WTC11 (cell line): ENCODE data around the gene CYP3A4.

Experiments
- CREM ChIP-seq: sonication (generic); formaldehyde crosslinking; IDR thresholded peaks from 2 replicates; pipeline ENCODE4 v1.8.1; 2022; ENCODE audit warnings: mild to moderate bottlenecking, missing genetic modification reagents, moderate library complexity
- GTF2I ChIP-seq: fragments of 250-450 bp; sonication (Bioruptor Pico); conservative IDR thresholded peaks from 2 replicates; pipeline ENCODE4 v1.4.0; 2021; ENCODE audit warnings: mild to moderate bottlenecking
- NFYB ChIP-seq: sonication (generic); formaldehyde crosslinking; conservative IDR thresholded peaks from 2 replicates; pipeline ENCODE4 v1.8.0; 2022; ENCODE audit warnings: low read depth, missing genetic modification reagents
- USF1 ChIP-seq: sonication (generic); formaldehyde crosslinking; IDR thresholded peaks from 2 replicates; pipeline ENCODE4 v1.8.0; 2022; ENCODE audit warnings: mild to moderate bottlenecking, missing genetic modification reagents
- TF ChIP-seq, protein P1 (sequence below): fragments of 200-600 bp; IDR thresholded peaks from 2 replicates; pipeline ENCODE4 v1.8.0; 2022; ENCODE audit warnings: antibody characterized with exemption
- TF ChIP-seq, protein P2 (sequence below): sonication (generic); formaldehyde crosslinking; conservative IDR thresholded peaks from 2 replicates; pipeline ENCODE4 v1.8.1; 2022; ENCODE audit warnings: mild to moderate bottlenecking, missing genetic modification reagents

DNA sequence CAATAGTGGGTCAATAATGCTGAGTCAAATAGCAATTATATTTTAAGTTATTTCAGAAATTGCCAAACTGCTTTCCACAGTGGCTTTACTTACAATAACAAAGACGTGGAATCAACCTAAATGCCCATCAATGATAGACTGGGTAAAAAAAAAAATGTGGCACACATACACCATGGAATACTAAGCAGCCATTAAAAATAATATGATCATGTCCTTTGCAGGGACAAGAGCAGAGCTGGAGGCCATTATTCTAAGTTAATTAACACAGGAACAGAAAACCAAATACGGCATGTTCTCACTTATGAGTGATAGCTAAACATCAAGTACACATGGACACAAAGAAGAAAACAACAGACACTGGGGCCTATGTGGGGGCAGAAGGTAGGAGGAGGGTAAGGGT, 15.0 kb upstream of the CYP3A4 start:
- TF ChIP-seq GTF2I (CRISPR knock-in tag) (no peak), NFYB (CRISPR knock-in tag) (no peak), USF1 (CRISPR knock-in tag) (no peak), CREM (no peak)
- TF ChIP-seq, protein P1, sequence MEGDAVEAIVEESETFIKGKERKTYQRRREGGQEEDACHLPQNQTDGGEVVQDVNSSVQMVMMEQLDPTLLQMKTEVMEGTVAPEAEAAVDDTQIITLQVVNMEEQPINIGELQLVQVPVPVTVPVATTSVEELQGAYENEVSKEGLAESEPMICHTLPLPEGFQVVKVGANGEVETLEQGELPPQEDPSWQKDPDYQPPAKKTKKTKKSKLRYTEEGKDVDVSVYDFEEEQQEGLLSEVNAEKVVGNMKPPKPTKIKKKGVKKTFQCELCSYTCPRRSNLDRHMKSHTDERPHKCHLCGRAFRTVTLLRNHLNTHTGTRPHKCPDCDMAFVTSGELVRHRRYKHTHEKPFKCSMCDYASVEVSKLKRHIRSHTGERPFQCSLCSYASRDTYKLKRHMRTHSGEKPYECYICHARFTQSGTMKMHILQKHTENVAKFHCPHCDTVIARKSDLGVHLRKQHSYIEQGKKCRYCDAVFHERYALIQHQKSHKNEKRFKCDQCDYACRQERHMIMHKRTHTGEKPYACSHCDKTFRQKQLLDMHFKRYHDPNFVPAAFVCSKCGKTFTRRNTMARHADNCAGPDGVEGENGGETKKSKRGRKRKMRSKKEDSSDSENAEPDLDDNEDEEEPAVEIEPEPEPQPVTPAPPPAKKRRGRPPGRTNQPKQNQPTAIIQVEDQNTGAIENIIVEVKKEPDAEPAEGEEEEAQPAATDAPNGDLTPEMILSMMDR = no peak
- TF ChIP-seq, protein P2, sequence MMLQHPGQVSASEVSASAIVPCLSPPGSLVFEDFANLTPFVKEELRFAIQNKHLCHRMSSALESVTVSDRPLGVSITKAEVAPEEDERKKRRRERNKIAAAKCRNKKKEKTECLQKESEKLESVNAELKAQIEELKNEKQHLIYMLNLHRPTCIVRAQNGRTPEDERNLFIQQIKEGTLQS = no peak
